T-helper 2 cell treated with Interferon-gamma antibody and Interleukin-4, amounts not matched to agents 100 ng/mL and 5 ng/mL, for 36 hours (primary cell): ENCODE measurements around the gene PPT1. TPM values are rescaled to one million over a fixed set of nuclear protein-coding genes. Genes with fewer than 3 reads are reported as not detected.

Experiments
- intact Hi-C: fragments of 100-400 bp; cut with micrococcal nuclease; formaldehyde crosslinking; loops from one replicate; pipeline ENCODE4 v1.15.1; 2023
- total RNA-seq: library from RNA; stranded (reverse); gene quantifications from 2 replicates; pipeline ENCODE4 v1.2.3, GENCODE V29; 2022

PPT1 gene
- total RNA-seq, 1 donor from 2014 or later: 102 TPM

- intact Hi-C loops: loop anchor here (2.0 kb wide), 1 partner anchor 216 kb away; no protein-coding TSS in a partner anchor
Observed at GRCh38 chr1:40032240-40032891, 64.7 kb downstream of the PPT1 start.

GRCh38 chr1:40030528-40031135, 66.4 kb downstream of the PPT1 start:
- intact Hi-C loops: no loop called here

- intact Hi-C loops: no loop called here
Observed at GRCh38 chr1:40029608-40030007, 67.4 kb downstream of the PPT1 start.

GRCh38 chr1:40027647-40028046, 69.4 kb downstream of the PPT1 start:
- intact Hi-C loops: no loop called here

GRCh38 chr1:40024671-40025070, 72.4 kb downstream of the PPT1 start:
- intact Hi-C loops: no loop called here

GRCh38 chr1:40023379-40023944, 73.6 kb downstream of the PPT1 start:
- intact Hi-C loops: no loop called here

Other genes starting within 250 kb of the PPT1 start
- gene TRIT1, start 213.7 kb downstream of the PPT1 start, total RNA-seq: 18.3 and 18.7 TPM in 2 replicates
- 0.05 and 0.11 TPM in 2 replicates for gene MYCL, start 195.3 kb downstream of the PPT1 start, total RNA-seq
- 5.3 and 5.9 TPM in 2 replicates for gene MFSD2A, start 142.1 kb downstream of the PPT1 start, total RNA-seq
- gene CAP1, start 56.5 kb downstream of the PPT1 start, total RNA-seq: 828 and 856 TPM in 2 replicates
- 17.7 and 18.0 TPM in 2 replicates for gene RLF, start 64.1 kb upstream of the PPT1 start, total RNA-seq
- 0.32 TPM in 1 of 2 replicates, not detected in the other for gene TMCO2, start 150.7 kb upstream of the PPT1 start, total RNA-seq
- gene ZMPSTE24, start 161.0 kb upstream of the PPT1 start, total RNA-seq: 33.6 and 33.9 TPM in 2 replicates
- 8.9 and 9.9 TPM in 2 replicates for gene COL9A2, start 220.0 kb upstream of the PPT1 start, total RNA-seq